Globus pallidus (tissue), 1 donor: ENCODE measurements around the gene SLC35G2.
A peak's percentile ranks its signal among the peaks of the same experiment; 100 is the strongest.
"Not testable (repeated sequence)": the region's sequence is repeated elsewhere in the genome, so short reads cannot be mapped to it uniquely, and the experiment has no call there.

Experiments
- DNase-seq: peaks from one replicate; pipeline ENCODE4 v3.0.0-alpha.2; 2015; ENCODE audit warnings: low spot score

The SLC35G2 gene

GRCh38 chr3:136818769-136819391, at the start of gene SLC35G2:
TSS of gene SLC35G2 (plus strand) at chr3:136819126. CDS start at chr3:136854461, 35,335 bp downstream.
- DNase-seq, result peak; percentile 57

DNA sequence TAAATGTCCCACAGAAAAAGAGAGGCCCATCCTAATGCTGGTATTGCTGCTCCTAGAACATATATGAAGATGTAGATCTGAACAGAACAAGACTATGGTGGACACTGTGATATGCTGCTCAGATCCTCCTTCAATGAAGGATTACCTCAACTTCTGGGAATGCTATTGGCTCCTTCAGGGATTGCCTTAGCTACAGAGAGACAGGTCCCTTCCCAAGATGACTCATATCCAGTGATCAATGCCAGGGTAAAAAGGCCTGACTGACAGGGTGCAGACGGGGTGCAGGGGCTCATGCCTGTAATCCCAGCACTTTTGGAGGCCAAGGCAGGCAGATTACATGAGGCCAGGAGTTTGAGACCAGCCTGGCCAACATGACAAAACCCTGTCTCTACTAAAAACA, 46.2 kb upstream of the SLC35G2 start:
- no peak for DNase-seq

DNA sequence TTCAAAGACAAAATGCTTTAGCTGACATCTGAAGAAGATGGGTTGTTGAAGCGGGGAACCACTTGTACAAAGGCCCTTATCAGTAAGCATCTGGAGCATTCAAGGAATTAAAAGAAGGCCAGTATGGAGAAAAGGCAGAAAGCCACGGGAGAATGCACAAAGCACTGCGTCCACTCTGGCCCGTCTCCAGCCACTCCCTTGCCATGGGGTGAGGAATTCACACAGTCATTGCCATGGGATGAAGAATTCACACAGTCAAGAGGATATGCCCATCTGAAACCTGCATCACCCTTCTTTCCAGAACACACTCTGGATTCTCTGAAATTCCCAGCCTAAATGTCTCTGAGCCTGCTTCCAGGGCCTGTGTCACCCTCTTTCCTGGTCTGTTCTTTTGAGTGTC, 40.1 kb upstream of the SLC35G2 start:
- no peak for DNase-seq

GRCh38 chr3:136780741-136781140, 38.2 kb upstream of the SLC35G2 start:
- no peak for DNase-seq

GRCh38 chr3:136783708-136784191, 35.2 kb upstream of the SLC35G2 start:
- no peak for DNase-seq

DNA sequence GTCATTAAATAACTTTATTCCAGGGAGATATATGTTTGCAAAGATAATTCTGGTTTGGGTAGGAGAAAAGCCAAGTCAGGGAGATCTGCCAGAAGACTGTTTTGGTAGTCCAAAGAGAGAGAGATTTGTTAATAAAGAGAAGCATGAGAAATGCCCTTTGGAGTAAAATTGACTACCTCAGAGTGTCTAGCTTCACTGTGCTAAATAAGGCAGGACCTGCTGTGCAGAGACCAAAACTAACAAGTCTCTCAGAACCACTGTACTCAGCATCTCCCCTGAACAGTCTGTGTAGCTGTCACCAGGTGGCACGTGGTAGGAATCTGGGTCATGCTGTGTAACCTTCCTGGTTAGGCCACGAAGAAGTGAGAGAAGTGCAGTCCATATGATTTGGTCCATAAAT, 31.6 kb upstream of the SLC35G2 start:
- DNase-seq, result peak; percentile 15

GRCh38 chr3:136788154-136788553, 30.8 kb upstream of the SLC35G2 start:
- DNase-seq, result no peak

DNA sequence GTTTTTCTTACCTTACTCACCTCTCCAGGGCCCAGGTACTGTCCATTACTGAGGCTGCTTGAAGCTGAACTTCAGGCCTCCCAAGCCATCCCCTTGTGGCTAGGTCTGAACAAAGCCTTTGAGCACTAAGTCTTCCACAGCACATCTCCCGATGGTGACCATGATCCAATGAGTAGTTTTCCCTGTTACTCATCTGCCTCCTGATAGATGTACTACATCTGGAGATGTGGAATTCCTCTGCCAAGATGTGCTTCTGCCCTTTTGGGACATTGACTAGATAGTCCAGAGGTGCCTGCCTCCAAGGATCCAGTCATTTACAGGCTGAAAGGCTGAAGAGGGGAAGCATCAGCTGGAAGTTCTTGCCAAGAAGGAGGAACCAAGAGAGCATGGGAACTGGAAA, 28.9 kb upstream of the SLC35G2 start:
- DNase-seq, result no peak

GRCh38 chr3:136790786-136791185, 28.1 kb upstream of the SLC35G2 start:
- DNase-seq, result no peak

DNA sequence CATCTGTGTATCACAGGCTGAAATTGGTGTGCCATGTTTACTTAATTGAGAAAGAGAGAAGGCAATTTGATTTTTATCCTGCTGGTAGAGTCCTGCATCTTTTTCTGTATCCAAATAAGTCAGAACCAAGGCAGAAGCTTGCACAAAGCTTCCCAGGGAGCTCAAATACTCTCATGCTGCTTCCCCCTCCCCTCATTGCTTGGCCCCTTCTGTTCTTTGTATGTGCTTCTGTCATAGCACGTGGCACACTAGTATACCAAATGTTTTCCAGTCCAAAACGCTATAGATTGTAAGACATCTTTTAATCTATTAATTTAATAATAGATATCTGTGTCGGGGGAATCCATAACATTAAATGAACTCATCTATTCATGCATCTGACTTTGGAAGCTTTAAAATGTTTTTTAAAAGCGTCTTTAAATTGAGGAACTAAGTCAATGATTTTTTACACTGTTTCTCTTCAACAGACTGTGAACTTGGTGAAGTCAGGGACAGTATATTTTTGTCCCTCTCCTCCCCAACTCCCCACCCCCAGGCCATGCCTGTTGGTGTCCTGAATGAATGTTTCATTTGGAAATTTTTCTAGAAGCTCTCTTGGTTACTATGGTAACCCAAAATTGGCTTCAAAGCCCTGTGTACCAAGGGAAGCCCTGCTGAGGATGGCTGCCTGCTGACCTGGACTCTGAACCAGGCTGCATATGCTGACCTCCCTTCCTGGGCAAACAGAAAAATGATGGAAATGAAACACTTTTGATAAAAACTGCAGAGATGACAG, 26.2 kb upstream of the SLC35G2 start:
- DNase-seq, result peak; percentile 29

DNA sequence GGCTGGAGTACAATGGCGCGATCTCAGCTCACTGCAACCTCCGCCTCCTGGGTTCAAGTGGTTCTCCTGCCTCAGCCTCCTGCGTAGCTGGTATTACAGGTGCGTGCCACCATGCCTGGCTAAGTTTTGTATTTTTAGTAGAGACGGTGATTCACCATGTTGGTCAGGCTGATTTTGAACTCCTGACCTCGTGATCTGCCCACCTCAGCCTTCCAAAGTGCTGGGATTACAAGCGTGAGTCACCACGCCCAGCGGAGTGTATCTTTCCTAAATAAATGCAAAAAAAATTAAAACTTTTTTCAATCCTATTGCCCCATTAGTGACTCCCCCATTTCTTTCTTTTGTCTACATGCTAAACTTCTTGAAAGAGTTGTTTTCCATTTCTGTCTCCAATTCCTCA, 17.8 kb upstream of the SLC35G2 start:
- DNase-seq, result not testable (repeated sequence)

- no peak for DNase-seq
Observed at GRCh38 chr3:136802481-136802996, 16.4 kb upstream of the SLC35G2 start.

DNA sequence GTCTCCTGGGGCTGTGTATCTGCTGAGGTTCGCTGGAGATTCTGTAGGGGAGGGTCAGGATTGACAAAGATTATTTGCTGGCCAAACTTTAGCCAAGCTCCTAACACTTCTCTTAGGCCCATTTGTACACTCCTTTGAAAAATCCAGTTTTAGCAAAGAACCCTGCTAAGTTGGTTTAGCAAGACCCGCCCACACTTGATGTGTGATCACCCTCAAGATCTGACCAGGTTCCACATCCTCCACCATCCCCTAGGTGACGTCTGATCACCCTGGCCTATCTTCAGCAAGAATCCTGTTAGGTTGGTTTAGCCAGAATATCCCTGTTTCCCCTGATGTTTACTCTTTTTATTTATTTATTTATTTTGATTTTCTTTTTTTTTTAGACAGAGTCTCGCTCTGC, 14.8 kb upstream of the SLC35G2 start:
- no peak for DNase-seq

GRCh38 chr3:136804813-136805212, 14.1 kb upstream of the SLC35G2 start:
- no peak for DNase-seq

DNA sequence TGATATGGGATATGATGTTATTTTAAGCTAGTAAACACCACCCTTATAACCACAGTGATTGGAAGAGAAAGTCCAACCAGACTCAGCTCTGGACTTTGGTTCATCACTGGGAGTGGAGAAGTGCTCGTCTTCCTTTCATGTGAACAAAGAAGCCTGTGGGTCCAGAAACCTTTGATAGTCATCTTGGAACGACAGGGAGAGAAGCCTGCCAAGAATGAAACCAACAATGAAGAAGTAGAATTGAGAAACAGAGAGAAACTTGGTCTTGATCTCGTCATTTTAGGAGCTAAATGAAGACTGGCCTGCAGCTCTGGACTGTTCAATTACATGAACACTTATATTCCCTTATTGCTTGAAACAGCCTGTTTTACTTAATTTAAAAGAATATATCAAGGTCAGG, 13.1 kb upstream of the SLC35G2 start:
- DNase-seq, result no peak

DNA sequence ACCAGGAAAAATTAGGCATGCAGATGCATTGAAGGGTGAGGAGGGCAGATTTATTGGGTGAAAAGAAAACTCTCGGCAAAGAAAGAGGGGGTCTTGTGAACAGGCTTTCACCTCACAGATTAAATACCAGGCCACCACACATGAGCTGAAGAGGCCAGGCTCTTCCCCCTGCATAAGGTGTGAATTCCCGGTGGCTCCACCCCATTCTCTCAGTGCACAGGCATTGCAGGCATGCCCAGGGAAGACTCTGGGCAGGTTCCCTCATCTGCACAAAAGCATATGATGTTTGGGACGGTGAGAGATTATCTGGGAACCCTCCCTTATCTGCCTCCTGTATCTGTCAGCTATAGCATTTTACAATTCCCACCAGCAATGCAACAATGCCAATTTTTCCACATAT, 7.2 kb upstream of the SLC35G2 start:
- DNase-seq, result no peak

DNA sequence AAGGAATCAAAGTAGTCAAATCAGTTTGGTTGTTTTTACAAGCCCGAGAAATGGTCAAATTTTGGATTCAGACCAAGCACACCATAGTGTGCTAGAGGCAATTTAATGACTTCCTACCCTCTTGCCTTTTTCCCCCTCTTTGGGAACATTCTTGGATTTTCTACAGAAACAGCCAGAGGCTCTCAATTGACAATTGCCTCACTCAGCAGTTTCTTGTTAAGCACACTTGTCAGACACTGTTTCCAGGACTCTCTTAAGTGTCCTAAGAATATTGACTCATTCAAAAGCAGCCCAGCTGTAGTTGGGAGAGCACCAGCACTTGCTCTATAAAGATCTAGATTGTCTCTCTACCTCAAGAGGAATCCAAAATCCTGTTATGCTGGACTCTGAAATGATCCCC, 1.5 kb upstream of the SLC35G2 start:
- DNase-seq, result peak; percentile 44

DNA sequence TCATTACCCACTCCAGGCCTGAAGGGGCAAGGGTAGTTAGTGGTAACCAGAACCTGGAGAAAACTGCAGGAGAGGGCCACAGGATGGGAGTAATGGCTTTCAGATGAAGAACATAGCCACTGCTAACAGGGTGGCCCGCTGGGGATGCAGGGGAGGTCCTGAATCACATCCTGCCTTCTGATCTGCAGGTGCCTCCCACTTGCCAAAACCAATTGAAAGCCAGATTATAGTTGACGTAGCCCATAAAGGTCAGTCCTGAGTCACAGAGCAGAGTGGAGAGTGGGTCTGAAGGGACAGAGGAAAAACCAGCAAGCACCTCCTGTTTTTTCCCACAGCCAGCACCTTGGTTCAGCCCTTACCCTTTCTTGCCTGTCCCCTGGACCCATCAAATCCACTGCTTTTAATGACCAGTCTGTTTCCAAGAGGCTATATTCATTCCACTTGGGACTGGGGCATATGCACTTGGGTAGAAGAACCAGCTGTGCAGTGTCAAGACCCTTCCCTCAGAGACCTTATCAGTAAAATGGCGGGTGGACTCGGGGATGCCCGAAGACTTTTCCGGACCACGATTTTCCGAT, 646 bp upstream of the SLC35G2 start:
- DNase-seq, result no peak

GRCh38 chr3:136819392-136819730, 435 bp downstream of the SLC35G2 start:
- no peak for DNase-seq

- no peak for DNase-seq
Observed at GRCh38 chr3:136819731-136820679, 1.1 kb downstream of the SLC35G2 start.

DNA sequence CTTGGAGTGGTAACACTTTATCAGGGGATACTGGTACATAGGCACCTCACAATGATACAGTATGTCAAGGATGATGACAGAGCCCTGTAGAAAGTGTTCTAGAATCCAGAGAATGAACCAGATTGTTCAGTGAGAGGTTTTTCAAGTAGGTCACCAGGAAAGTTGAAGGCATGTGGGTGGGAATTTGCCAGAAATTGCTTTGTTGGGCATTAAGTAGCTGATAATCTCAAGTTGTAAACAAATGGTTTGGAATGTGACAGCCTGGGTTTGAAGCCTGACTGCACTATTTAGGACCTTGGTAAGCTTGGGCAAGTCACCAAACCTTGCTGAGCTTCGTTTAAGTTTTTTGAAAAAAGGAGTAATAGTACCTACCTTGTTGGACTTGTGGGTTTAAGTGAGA, 12.5 kb downstream of the SLC35G2 start:
- no peak for DNase-seq
